HepG2 (cell line): Measurements from ENCODE around the gene RRM2.

Experiments
- ARID2 ChIP-seq: sonication (generic); formaldehyde crosslinking; IDR thresholded peaks from 2 replicates; pipeline ENCODE4 v1.8.1; 2022; ENCODE audit warnings: mild to moderate bottlenecking, missing genetic modification reagents, borderline replicate concordance
- EZH2 ChIP-seq: conservative IDR thresholded peaks from 2 replicates; pipeline ENCODE4 v1.6.1; 2012; ENCODE audit warnings: mild to moderate bottlenecking, low read depth, low read length, moderate library complexity
- HMG20B ChIP-seq: conservative IDR thresholded peaks from 2 replicates; pipeline ENCODE4 v1.6.1; 2016; ENCODE audit warnings: missing genetic modification reagents, missing compliant biosample characterization
- PLRG1 ChIP-seq: fragments of 450-650 bp; conservative IDR thresholded peaks from 2 replicates; pipeline ENCODE4 v1.6.1; 2016
- RAD21 ChIP-seq: fragments of 450-650 bp; formaldehyde crosslinking; IDR thresholded peaks from 2 replicates; pipeline ENCODE4 v1.5.0; 2020; ENCODE audit warnings: mild to moderate bottlenecking
- RBM22 ChIP-seq: fragments of 200-400 bp; formaldehyde crosslinking; optimal IDR thresholded peaks from 2 replicates; pipeline ENCODE3; 2017; ENCODE audit warnings: mild to moderate bottlenecking, low read length, moderate library complexity
- TAF1 ChIP-seq: sonication (generic); formaldehyde crosslinking; IDR thresholded peaks from 2 replicates; pipeline ENCODE4 v1.4.0; 2020; ENCODE audit warnings: missing genetic modification reagents
- TCF7 ChIP-seq: sonication (generic); IDR thresholded peaks from 2 replicates; pipeline ENCODE4 v1.6.1; 2016; ENCODE audit warnings: antibody characterized with exemption, low read depth
- THAP11 ChIP-seq: IDR thresholded peaks from 2 replicates; pipeline ENCODE4 v1.6.1; 2016; ENCODE audit warnings: missing biosample characterization, missing genetic modification reagents
- TMF1 ChIP-seq: sonication (generic); formaldehyde crosslinking; IDR thresholded peaks from 2 replicates; pipeline ENCODE4 v1.8.1; 2022; ENCODE audit warnings: low read depth, missing genetic modification reagents
- TOE1 ChIP-seq: sonication (generic); formaldehyde crosslinking; IDR thresholded peaks from 2 replicates; pipeline ENCODE4 v1.4.0; 2020; ENCODE audit warnings: mild to moderate bottlenecking, missing genetic modification reagents
- ZNF775 ChIP-seq: sonication (generic); formaldehyde crosslinking; IDR thresholded peaks from 2 replicates; pipeline ENCODE4 v1.4.0; 2020; ENCODE audit warnings: missing genetic modification reagents, mild to moderate bottlenecking, moderate library complexity, borderline replicate concordance
- TF ChIP-seq, protein P1 (sequence below): sonication (generic); formaldehyde crosslinking; IDR thresholded peaks from 2 replicates; pipeline ENCODE4 v1.5.0; 2020; ENCODE audit warnings: mild to moderate bottlenecking, missing genetic modification reagents, moderate library complexity

DNA sequence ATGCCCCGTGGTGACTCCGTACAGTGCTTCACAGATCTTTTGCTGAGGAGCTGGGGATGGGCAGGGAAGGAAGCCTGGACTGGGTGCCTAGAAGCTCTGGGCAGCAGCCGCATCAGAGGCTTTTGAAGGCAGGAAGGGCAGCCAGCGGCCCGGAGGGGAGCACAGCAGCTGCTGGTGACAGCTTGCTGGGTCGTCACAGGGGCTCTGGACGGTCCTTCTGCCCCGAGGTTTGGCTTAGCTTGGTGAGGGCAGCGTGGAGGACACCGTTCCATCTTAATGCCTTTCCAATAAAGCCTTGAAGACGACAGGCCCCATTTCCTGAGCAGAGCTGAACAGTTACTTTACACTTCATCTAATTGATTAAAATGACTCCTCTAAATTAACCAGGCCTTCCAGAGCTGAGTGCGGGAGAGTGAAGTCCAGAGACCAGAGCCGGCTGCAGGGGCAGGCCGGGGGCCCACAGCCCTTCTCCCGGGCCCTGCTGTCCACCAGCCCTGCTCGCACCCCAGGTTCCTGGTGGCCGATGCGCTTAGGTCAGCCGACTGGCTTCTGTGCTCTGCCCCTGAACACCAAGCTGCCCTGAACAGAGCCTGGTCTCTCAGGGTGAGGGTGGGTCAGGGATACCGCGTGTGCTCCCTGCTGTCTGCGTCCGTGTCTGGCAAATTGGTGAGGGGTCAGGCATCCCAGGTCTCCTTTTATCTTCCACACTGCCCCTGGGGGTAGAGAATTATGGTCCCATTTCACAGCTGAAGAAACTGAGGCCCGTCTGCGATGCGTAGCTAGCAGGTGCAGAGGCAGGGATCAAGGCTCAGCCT is 43.5 kb downstream of the RRM2 start:
- TF ChIP-seq TCF7 (no peak), EZH2 (no peak), THAP11 (no peak), ARID2 (no peak), TMF1 (CRISPR knock-in tag) (no peak), RBM22 (no peak), HMG20B (no peak), ZNF775 (CRISPR knock-in tag) (no peak), TAF1 (CRISPR knock-in tag) (no peak), RAD21 (CRISPR knock-in tag) (no peak), PLRG1 (no peak), TOE1 (CRISPR knock-in tag) (no peak)
- TF ChIP-seq, protein P1, sequence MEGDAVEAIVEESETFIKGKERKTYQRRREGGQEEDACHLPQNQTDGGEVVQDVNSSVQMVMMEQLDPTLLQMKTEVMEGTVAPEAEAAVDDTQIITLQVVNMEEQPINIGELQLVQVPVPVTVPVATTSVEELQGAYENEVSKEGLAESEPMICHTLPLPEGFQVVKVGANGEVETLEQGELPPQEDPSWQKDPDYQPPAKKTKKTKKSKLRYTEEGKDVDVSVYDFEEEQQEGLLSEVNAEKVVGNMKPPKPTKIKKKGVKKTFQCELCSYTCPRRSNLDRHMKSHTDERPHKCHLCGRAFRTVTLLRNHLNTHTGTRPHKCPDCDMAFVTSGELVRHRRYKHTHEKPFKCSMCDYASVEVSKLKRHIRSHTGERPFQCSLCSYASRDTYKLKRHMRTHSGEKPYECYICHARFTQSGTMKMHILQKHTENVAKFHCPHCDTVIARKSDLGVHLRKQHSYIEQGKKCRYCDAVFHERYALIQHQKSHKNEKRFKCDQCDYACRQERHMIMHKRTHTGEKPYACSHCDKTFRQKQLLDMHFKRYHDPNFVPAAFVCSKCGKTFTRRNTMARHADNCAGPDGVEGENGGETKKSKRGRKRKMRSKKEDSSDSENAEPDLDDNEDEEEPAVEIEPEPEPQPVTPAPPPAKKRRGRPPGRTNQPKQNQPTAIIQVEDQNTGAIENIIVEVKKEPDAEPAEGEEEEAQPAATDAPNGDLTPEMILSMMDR, result no peak
